ENCODE measurements around the gene B4GALNT4. TPM values are rescaled to one million over a fixed set of nuclear protein-coding genes. Genes with fewer than 3 reads are reported as not detected.

Gene B4GALNT4
- total and polyA plus RNA-seq, 2 of the 8 experiments (the other 6 are each of a cell fraction or from before 2014, with no cell fraction given): 40.9 to 76.3 TPM

GRCh38 chr11:429931-430456 lies 60.7 kb downstream of the B4GALNT4 start:
- DNase-seq (ENCODE audit: low read depth in 1 of 2, low spot score in 2 of 2) (peak in 1 of 2 experiments; percentile 62), FAIRE-seq (no peak)
- Histone ChIP-seq H4K8ac (ENCODE audit: extremely low read depth, insufficient read depth, low read length) (peak overlapping the region; percentile 25; the same call in 1 of the 2 replicates), H2BK5ac (ENCODE audit: low read depth, low read length) (no peak overlapping the region), H3K9me3 (ENCODE audit: insufficient read depth in 2 of 2, low read depth in 1 of 2, low read length in 1 of 2) (no peaks in the 10 kb centered on the region), H3K36me3 (ENCODE audit: control insufficient read depth in 2 of 4, insufficient read depth in 4 of 4, low read length in 3 of 4) (no peaks in the 10 kb centered on the region), H4K20me1 (replicated peaks in 1 of 2; ENCODE audit: control insufficient read depth in 1 of 2, insufficient read depth in 2 of 2, low read length in 2 of 2) (no peaks in the 10 kb centered on the region), H3K4me2 (ENCODE audit: insufficient read depth in 1 of 2, low read depth in 2 of 2, low read length in 2 of 2) (no peak overlapping the region), H3K27me3 (replicated peaks in 1 of 4; ENCODE audit: control insufficient read depth in 3 of 4, extremely low read depth in 1 of 4, insufficient read depth in 3 of 4, low read length in 3 of 4) (no peaks in the 10 kb centered on the region), H3K23me2 (ENCODE audit: low read depth, low read length) (no peaks in the 10 kb centered on the region), H3K4me3 (ENCODE audit: extremely low read depth in 1 of 4, insufficient read depth in 2 of 4, low read depth in 3 of 4, low read length in 4 of 4) (no peak overlapping the region), H2AFZ (ENCODE audit: low read length) (no peak overlapping the region), H3K4ac (replicated peaks; ENCODE audit: insufficient read length, low read depth, low read length) (no peak overlapping the region), H2BK15ac (ENCODE audit: low read length) (no peak overlapping the region), H3K56ac (replicated peaks; ENCODE audit: insufficient read length, low read depth, low read length) (no peak overlapping the region), H4K91ac (replicated peaks; ENCODE audit: insufficient read length, low read length) (no peak overlapping the region), H3K23ac (ENCODE audit: insufficient read length) (no peak overlapping the region), H3K9ac (replicated peaks in 1 of 4; ENCODE audit: extremely low read depth in 1 of 4, low read depth in 3 of 4, low read length in 3 of 4) (no peak overlapping the region), H3K27ac (ENCODE audit: low read depth, low read length) (no peak overlapping the region), H3K4me1 (replicated peaks in 1 of 4; ENCODE audit: control insufficient read depth in 3 of 4, insufficient read depth in 4 of 4, low read length in 3 of 4) (no peaks in the 10 kb centered on the region; a peak in 1 of 7 replicates), H3K79me1 (ENCODE audit: low read depth, low read length) (no peaks in the 10 kb centered on the region), H3K79me2 (ENCODE audit: control insufficient read depth in 1 of 2, insufficient read depth in 2 of 2, low read length in 2 of 2) (no peaks in the 10 kb centered on the region), H2BK12ac (ENCODE audit: low read depth, low read length) (no peak overlapping the region), H3K14ac (ENCODE audit: insufficient read length) (no peak overlapping the region), H2AK5ac (ENCODE audit: low read depth, low read length) (no peak overlapping the region), H2BK120ac (replicated peaks; ENCODE audit: low read depth, low read length) (no peak overlapping the region), H4K5ac (ENCODE audit: insufficient read length, low read depth, low read length) (no peak overlapping the region), H2BK20ac (ENCODE audit: low read length) (no peak overlapping the region), H3K18ac (ENCODE audit: extremely low read depth, low read length) (no peak overlapping the region; the same call in 1 of the 2 replicates)
- 62% methylated on average over 10 of the region's 25 CpGs; no CpG with 5 or more reads in 1 of the 2 experiments for WGBS, 2 experiments (ENCODE audit: extremely low coverage in 1 of 2, insufficient coverage in 1 of 2, insufficient read length in 1 of 2, insufficient replicate concordance in 2 of 2, low coverage in 1 of 2, low lambda C conversion rate in 2 of 2, missing lambda C conversion rate in 1 of 2)
- POLR2A ChIA-PET (ENCODE audit: partially characterized antibody): no interaction called here
- TF ChIP-seq CEBPB (IDR thresholded peaks at IDR 0.05; ENCODE audit: low read depth, low read length) (no peak), TAF7 (optimal IDR thresholded peaks at IDR 0.05; ENCODE audit: borderline replicate concordance, low read depth, low read length) (no peak), GABPA (IDR thresholded peaks at IDR 0.05; ENCODE audit: borderline replicate concordance, insufficient read depth, low read length) (no peak), MAFK (IDR thresholded peaks at IDR 0.05; ENCODE audit: low read depth, low read length) (no peak), CREB1 (IDR thresholded peaks at IDR 0.05) (no peak), TBP (IDR thresholded peaks at IDR 0.05; ENCODE audit: low read depth, low read length) (no peak), CHD1 (IDR thresholded peaks at IDR 0.05; ENCODE audit: low read depth, low read length) (no peak), EP300 (IDR thresholded peaks at IDR 0.05; ENCODE audit: borderline replicate concordance in 1 of 2, low read depth in 2 of 2, low read length in 2 of 2) (no peak), YY1 (IDR thresholded peaks at IDR 0.05; ENCODE audit: low read depth, low read length) (no peak), BRCA1 (IDR thresholded peaks at IDR 0.05; ENCODE audit: low read depth, low read length) (no peak)
- CTCF ChIA-PET (ENCODE audit: partially characterized antibody): interaction anchor here (0.5 to 0.6 kb wide), 2 partner anchors 88 to 90 kb away, joined by 3 read pairs; no protein-coding TSS in a partner anchor

Measured in H1 (cell line).